Raji (cell line): Measurements from ENCODE around the gene GLDC.

ENCODE experiments used
- POLR2A ChIP-seq: IDR thresholded peaks from 2 replicates; pipeline ENCODE4 v1.6.1; 2011; ENCODE audit warnings: low read depth, low read length, control low read depth; ENCODE audit not compliant: insufficient read depth

GLDC gene

DNA sequence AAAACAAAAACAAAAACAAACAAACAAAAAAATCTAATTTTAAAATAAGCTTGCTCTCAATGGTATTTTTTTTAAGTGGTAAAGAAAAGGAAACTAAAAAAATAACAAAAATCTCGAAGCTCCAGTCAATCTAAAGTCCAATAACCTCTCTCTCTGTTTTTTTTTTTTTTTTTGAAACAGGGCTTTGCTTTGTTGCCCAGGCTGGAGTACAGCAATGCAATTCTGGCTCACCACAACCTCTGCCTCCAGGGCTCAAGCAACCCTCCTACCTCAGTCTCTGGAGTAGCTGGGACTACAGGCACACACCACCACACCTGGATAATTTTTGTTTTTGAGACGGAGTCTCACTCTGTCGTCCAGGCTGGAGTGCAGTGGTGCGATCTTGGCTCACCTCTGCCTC, 25.9 kb upstream of the GLDC start:
- no peak for TF ChIP-seq POLR2A

DNA sequence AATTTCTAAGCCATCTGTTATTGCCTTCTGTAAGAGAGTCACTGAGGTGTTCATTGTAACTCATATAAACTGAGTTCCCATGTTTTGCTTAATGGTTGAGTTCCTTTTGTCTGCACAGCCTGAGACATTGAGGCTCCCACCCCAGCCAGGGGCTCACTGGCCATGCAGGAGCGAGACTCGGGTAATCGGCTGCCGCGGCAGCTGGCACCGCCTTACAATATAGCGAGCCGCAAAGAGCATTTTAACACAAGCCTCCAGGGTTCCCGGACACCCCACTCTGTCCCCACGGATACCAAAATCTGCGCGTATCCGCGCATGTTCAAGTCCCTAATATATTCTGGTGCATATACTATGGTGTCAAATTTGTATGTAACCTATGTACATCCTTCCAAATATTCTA, 24.4 kb upstream of the GLDC start:
- no peak for TF ChIP-seq POLR2A

DNA sequence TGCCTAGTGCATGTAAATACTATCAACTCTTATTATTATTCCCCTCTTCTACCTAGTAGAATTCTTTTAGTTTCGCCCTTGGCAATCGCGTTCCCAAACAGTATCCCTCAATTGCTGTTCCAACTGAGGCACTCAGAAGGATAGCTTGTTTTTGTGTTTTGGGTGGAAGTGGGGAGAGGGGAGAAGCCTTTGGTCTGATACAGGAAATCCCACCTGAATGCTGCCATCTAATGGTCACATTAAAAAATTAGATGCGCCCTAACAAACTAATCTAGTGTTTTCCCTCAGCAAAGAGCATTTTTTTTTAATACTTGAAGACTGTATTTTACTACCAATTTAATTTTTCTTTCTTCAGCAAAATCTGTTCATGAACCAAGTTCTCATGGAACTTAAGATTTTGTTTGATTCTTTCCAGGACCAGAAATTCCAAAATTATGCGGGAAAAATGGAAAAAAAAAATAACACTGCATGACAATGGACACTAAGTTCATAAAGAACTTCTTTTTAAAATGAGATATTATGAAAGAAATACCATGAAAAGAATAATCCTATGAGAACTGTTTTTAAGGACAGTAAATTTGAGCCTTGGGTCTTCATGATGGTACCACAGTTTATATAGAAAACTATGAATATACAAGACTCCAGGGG, 22.2 kb upstream of the GLDC start:
- TF ChIP-seq POLR2A: no peak

DNA sequence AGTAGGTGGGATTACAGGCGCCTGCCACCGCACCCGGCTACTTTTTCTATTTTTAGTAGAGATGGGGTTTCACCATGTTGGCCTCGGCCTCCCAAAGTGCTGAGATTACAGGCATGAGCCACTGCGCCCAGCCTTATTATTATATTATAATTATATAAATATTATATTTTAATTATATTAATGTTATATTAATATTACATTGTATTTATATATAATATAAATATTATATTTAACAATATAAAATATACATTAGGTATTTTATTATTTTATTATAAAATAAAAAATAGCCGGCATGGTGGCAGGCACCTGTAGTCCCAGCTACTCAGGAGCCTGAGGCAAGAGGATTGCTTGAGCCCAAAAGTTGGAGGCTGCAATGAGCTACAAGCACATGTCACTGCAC, 21.6 kb upstream of the GLDC start:
- no peak for TF ChIP-seq POLR2A

DNA sequence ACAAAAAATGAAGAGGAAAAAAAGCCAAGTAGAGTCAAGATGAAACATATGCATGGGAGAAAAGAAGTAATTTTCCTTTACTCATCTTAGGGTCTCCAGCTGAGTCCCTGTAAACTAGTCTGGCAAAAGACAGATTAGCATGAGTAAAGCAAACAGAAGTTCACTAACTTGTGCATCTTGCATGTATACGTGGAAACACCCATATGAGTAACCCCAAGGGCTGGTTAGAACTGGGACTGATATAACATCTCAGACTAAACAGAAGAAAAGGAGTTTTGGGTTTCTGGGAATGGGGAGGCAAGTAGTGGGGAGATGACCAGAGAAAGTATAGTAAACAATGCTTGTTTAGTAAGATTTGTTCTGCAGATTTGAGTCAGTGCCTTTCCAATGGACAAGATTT, 20.1 kb upstream of the GLDC start:
- no peak for TF ChIP-seq POLR2A

DNA sequence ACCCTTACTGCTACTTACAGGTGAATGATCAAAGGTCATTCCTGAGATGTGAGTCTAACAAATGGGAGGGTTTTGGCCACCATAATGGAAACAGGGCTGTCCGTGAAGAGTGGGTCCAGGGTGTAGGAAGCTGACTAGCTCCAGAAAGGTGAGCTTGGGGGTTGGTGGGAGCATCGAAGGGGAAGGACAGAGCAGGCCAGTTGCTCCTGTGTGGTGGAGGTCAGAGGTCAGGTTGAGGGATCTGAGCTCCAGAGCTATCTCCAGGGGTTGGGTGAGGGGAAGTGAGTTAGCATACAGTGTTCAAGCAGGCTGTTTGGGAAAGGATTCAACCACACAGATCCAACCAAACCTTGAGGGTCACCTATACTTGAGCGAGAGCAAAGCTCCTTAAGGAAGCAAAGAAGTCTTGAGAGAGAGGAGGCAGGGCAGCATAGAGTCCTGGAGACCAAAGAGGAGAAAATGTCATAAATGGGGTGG, 18.7 kb upstream of the GLDC start:
- TF ChIP-seq POLR2A: no peak

DNA sequence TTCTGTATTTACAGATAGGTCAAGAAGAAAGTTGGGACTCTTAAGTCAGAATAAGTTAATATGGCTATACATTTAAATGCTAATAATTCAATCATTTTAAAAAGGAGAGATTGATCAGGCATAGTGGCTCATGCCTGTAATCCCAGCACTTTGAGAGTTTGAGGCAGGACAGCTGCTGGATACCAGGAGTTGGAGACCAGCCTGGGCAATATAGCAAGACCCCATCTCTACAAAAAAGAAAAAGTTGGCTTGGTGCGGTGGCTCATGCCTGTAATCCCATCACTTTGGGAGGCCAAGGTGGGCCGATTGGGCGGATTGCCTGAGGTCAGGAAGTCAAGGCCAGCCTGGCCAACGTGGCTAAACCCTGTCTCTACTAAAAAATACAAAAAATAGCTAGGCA, 15.0 kb upstream of the GLDC start:
- TF ChIP-seq POLR2A: no peak

DNA sequence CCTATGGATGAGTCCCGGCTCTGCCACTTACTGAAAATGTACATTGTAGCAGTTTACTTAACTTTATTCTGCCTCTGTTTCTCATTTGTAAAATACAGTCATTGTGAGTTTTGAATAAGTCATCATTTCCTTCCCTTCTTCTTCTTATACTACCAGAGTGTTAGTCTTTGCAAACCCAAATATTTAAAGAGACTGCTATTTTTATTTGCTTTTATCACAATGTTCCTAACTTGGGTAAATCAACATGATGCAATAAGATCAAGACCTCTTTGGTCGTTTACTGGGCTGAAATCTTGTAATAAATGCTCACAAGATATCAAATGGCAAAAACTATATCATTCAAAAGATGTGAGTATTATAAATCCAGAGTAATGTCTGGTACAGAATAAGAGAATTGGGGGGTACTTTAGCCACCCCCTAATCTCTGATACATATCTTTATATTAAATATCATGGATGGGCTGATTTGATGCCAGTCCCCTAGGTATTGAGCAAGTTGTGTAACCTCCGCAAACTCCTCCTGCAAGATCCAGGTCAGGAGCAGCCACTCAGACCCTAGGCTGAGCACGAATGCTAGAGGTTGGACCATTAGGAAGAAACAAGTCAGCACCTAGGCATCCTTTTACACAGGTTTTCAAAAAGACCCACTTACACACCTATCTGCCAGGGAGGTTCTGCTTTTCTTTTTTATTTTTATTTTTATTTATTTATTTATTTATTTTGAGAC, 13.3 kb upstream of the GLDC start:
- no peak for TF ChIP-seq POLR2A

DNA sequence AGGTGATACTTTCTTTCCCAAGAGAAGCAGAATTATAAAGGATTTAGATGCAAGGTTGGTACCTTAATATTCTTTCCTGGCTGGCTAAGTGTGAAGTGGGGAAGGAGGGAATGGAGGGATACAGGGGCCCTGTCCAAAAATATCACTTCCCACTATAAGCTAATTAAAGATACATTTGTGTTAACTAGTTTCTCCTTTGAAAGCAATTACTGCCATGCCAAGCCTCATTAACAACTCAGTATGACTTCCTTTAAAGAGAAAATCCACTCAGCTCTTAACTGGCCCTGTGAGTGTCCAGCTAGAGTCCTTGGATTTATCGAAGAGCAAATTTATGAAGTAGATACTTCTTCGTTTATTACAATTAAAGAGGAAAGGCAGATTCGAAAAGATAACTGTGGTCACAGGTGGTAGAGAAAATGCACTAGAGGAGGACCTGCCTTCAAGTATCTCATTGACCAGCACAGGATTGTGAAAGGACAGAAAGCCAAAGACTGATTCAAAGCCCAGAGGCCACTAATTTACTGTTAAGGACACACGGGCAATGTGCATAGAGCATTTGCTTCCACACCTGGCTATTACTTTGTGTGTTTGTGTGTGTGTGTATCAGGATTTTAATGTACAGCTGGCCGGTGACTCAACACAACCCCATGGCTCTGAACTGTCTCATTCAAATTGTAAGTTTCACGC, 11.2 kb upstream of the GLDC start:
- TF ChIP-seq POLR2A: no peak

DNA sequence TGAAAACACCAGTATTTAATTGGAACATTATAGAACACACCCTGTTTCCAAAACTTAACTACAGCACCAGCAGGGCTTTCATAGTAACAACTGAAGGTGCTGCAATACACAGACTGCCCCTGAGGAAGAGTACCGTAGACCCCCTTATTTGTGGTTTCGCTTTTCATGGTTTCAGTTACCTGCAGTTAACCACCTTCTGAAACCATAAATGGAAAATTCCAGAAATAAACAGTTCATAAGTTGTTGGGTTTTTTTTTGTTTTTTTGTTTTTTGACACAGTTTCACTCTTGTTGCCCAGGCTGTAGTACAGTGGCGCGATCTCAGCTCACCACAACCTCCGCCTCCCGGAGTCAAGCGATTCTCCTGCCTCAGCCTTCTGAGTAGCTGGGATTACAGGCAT, 9.5 kb upstream of the GLDC start:
- no peak for TF ChIP-seq POLR2A

DNA sequence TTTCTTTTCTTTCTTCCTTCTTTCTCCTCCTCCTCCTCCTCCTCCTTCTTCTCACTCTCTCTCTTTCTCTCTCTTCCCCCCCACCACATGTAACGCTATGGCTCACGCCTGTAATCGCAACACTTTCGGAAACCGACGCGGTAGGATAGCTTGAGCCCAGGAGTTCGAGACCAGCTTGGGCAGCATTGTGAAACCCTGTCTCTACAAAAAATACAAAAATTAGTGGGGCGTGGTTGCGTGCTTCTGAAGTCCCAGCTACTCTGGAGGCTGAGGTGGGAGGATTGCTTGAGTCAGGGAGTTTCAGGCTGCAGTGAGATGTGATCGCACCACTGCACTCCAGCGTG, 736 bp upstream of the GLDC start:
- TF ChIP-seq POLR2A: no peak

DNA sequence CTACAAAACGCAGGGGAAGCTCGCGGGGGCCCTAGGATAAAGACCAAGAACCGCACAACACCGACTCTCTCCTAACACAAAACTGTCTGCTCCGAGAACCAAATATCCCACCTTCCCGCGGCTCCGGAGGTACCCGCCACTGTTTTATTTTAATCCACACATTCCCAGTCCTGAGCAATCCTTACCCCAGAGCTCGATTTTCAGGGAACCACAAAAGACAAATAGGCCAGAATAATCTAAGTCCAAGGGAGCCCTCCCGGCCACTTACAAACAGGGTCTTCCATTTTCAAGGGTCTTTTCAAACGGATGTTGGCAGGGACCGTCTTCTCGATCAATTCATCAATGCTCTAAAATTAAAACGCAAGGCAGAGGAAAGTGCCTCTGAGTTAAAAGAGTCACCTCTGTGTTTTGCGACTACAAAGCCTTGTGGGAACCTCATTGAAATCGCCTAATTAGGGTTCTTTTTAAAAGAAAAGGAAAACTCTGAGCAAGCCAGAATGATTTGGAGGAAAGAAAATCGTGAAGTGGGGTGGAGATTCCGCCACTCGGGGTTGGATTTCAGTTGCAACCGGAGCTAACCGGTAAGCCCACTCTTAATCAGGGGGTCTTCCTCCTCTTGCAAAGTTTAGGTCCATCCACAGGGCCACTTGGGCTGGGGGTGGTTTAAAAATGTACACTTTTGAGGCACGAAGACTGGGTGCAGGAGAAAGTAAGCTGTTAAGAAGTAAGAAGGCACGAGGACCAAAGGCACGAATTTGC, 1.0 kb downstream of the GLDC start:
- TF ChIP-seq POLR2A: no peak

DNA sequence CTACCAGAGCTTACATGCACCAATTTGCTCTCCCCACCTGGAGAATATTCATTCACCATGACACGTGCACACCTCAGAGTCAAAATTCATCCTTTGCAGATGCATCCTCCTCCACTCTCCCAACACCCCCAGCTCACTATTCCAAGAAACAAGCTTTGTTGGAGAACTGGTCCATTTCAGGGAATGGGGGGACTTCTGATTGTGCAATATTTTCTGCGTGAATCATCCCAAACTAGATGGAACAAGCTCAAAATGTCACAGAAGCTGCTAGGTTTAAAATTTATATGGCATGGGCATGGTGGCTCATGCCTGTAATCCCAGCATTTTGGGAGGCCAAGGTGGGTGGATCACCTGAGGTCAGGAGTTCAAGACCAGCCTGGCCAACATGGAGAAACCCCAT, 3.6 kb downstream of the GLDC start:
- TF ChIP-seq POLR2A: no peak

DNA sequence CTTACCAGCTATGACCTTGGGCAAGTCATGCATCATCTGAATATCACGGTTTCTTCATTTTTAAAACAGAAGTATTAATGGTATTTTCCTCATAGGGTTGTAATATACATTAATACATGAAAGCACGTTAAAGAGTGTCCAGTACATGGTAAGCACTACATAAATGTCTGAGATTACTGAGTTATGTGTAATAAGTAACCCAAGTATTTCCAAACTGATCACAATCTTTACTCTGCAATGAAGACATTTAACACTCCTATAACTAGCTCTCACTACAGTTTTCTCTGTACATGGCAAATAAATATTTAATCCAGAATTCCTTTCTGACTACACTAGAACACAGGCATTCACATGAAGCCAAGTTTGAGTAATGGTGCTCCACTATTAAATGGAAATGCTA, 4.0 kb downstream of the GLDC start:
- no peak for TF ChIP-seq POLR2A

DNA sequence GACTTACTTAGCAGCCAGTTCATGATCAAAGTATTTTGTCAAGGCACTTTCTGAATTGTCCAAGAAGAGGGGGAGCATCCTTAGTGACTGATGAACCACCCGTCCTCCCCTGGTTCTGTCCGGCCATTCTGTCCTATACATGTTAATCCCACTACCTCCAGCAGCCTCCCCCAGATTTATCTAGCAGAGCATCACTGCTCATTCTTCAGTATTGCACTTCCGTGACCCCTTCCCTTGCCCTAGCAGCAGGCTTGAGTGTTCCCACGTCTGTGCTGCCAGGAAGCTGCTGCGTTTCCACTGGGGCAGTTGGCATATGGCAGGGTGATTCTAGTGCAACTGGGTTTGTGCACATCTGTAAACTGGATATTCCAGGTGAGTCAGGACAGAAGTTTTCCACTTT, 4.5 kb downstream of the GLDC start:
- TF ChIP-seq POLR2A: no peak
